OCI-LY7 (cell line): ENCODE measurements around the gene ARHGEF18. TPM values are rescaled to one million over a fixed set of nuclear protein-coding genes. Genes with fewer than 3 reads are reported as not detected.
"Not testable (repeated sequence)": the region's sequence is repeated elsewhere in the genome, so short reads cannot be mapped to it uniquely, and the experiment has no call there.

Experiments used
- BruUV-seq: library from RNA; stranded (reverse); fragments of 400-500 nt; replicated peaks from 2 replicates; lab custom pipeline; 2021; lab: Mats Ljungman, UMichigan
- CTCF ChIA-PET: fragments of 300-600 bp; sonication (Branson Sonifier 250); formaldehyde crosslinking; loops from one replicate; lab custom pipeline; 2022; ENCODE audit warnings: antibody characterized with exemption; ENCODE audit not compliant: unreplicated experiment; lab: Charles Lee
- POLR2A ChIA-PET: fragments of 300-600 bp; sonication (Branson Sonifier 250); formaldehyde crosslinking; loops from one replicate; lab custom pipeline; 2022; ENCODE audit warnings: antibody characterized with exemption; lab: Charles Lee
- DNase-seq: peaks from one replicate; pipeline ENCODE4 v3.0.0-alpha.2; 2015; ENCODE audit warnings: low spot score
- H2AFZ ChIP-seq: fragments of 200-600 bp; sonication (generic), shearing (Covaris generic); 2 replicates; pipeline ENCODE4 v1.6.1; 2014; ENCODE audit warnings: mild to moderate bottlenecking, antibody characterized with exemption, low read length, moderate library complexity
- H3K27ac ChIP-seq: fragments of 200-600 bp; sonication (generic); 2 replicates; pipeline ENCODE4 v1.5.1; 2014; ENCODE audit warnings: mixed run types, low read depth, mild to moderate bottlenecking, moderate library complexity, low read length, inconsistent platforms; ENCODE audit not compliant: poor library complexity, severe bottlenecking
- H3K36me3 ChIP-seq: fragments of 200-600 bp; sonication (generic); 2 replicates; pipeline ENCODE4 v1.6.1; 2014; ENCODE audit warnings: mild to moderate bottlenecking, antibody characterized with exemption, low read length, moderate library complexity, mixed read lengths; ENCODE audit not compliant: insufficient read depth
- H3K4me1 ChIP-seq: fragments of 200-600 bp; sonication (generic); 2 replicates; pipeline ENCODE4 v1.5.1; 2014; ENCODE audit warnings: mild to moderate bottlenecking, low read length; ENCODE audit not compliant: insufficient read depth, poor library complexity, severe bottlenecking
- H3K4me2 ChIP-seq: fragments of 200-600 bp; sonication (generic); 2 replicates; pipeline ENCODE4 v1.6.1; 2014; ENCODE audit warnings: mild to moderate bottlenecking, low read length
- H3K4me3 ChIP-seq: fragments of 200-600 bp; sonication (generic); 2 replicates; pipeline ENCODE4 v1.5.1; 2014; ENCODE audit warnings: mild to moderate bottlenecking, low read depth, low read length; ENCODE audit not compliant: poor library complexity, severe bottlenecking
- H3K79me2 ChIP-seq: fragments of 200-600 bp; sonication (generic); 2 replicates; pipeline ENCODE4 v1.6.1; 2016; ENCODE audit warnings: low read depth, mild to moderate bottlenecking, low read length, moderate library complexity, mixed read lengths; ENCODE audit not compliant: insufficient read depth
- H3K9me2 ChIP-seq: fragments of 200-600 bp; sonication (generic); 2 replicates; pipeline ENCODE4 v1.6.1; 2016; ENCODE audit warnings: mild to moderate bottlenecking, low read length, mixed read lengths; ENCODE audit not compliant: insufficient read depth
- H3K9me3 ChIP-seq: fragments of 200-600 bp; sonication (generic); 2 replicates; pipeline ENCODE4 v1.6.1; 2014; ENCODE audit warnings: mild to moderate bottlenecking, mixed run types, low read length, mixed read lengths
- H4K20me1 ChIP-seq: fragments of 200-600 bp; sonication (generic); 2 replicates; pipeline ENCODE4 v1.6.1; 2014; ENCODE audit warnings: mild to moderate bottlenecking, antibody characterized with exemption, low read length, moderate library complexity, mixed read lengths; ENCODE audit not compliant: insufficient read depth
- CTCF ChIP-seq: fragments of 200-600 bp; sonication (generic); conservative IDR thresholded peaks from 2 replicates; pipeline ENCODE4 v1.5.1; 2014; ENCODE audit warnings: mild to moderate bottlenecking, antibody characterized with exemption, low read length, moderate library complexity, mixed read lengths
- EZH2phosphoT487 ChIP-seq: fragments of 200-600 bp; sonication (generic); IDR thresholded peaks from 2 replicates; pipeline ENCODE4 v1.6.1; 2018; ENCODE audit warnings: low read depth, borderline replicate concordance, mild to moderate bottlenecking, mixed run types, antibody characterized with exemption, low read length, moderate library complexity, mixed read lengths
- intact Hi-C: fragments of 100-400 bp; cut with micrococcal nuclease; formaldehyde crosslinking; loops from one replicate; pipeline ENCODE4 v1.10.0; 2022; ENCODE audit not compliant: unreplicated experiment
- total RNA-seq, 2 experiments: library from RNA; depleted of rRNA in 1 of 2; stranded (reverse); fragments of >200 nt in 1 of 2; shearing (Covaris generic) in 1 of 2; gene quantifications; 2 replicates each; pipeline ENCODE4 v1.2.3, GENCODE V29; 2014 to 2022

ARHGEF18 gene
- total RNA-seq, 2 experiments from 2014 or later = 48.1 to 55.2 TPM

GRCh38 chr19:7366701-7367420 is 18.1 kb downstream of the ARHGEF18 start:
- ChIA-PET POLR2A (interaction anchor here (0.6 to 0.7 kb wide), 2 partner anchors 14 to 156 kb away, joined by 3 read pairs; no protein-coding TSS in a partner anchor), CTCF (interaction anchor here (0.5 to 1.0 kb wide), 2 partner anchors 16 to 554 kb away, joined by 3 to 10 read pairs; partner anchors contain the start of gene SNAPC2)
- H3K9me2 ChIP-seq = no peaks in the 10 kb centered on the region
- peaks cover 9% of the 10 kb centered on the region for H3K4me1 ChIP-seq
- TF ChIP-seq EZH2phosphoT487 = no peak
- TF ChIP-seq CTCF = peak; percentile 84
- H3K27ac ChIP-seq = peak overlapping the region; percentile 24
- H3K79me2 ChIP-seq = peaks cover 31% of the 10 kb centered on the region; the same call in 1 of the 2 replicates
- no peak overlapping the region for H2AFZ ChIP-seq
- H4K20me1 ChIP-seq = peaks cover 5% of the 10 kb centered on the region; the same call in 1 of the 2 replicates
- intact Hi-C loops = no loop called here
- peak; percentile 69 for DNase-seq
- BruUV-seq = TSS peak; percentile 25
- H3K4me2 ChIP-seq = no peak overlapping the region
- no peak overlapping the region for H3K4me3 ChIP-seq
- H3K36me3 ChIP-seq = peaks cover 90% of the 10 kb centered on the region
- H3K9me3 ChIP-seq = no peaks in the 10 kb centered on the region

GRCh38 chr19:7368456-7368855 is 19.7 kb downstream of the ARHGEF18 start:
- BruUV-seq = no TSS peak
- no peak overlapping the region for H3K27ac ChIP-seq
- TF ChIP-seq EZH2phosphoT487 = no peak
- TF ChIP-seq CTCF = no peak
- H3K36me3 ChIP-seq = peaks cover 91% of the 10 kb centered on the region
- H2AFZ ChIP-seq = no peak overlapping the region
- peaks cover 5% of the 10 kb centered on the region; the same call in 1 of the 2 replicates for H4K20me1 ChIP-seq
- H3K4me2 ChIP-seq = no peak overlapping the region
- H3K4me1 ChIP-seq = peaks cover 9% of the 10 kb centered on the region
- intact Hi-C loops = no loop called here
- H3K9me3 ChIP-seq = no peaks in the 10 kb centered on the region
- POLR2A ChIA-PET = no interaction called here
- H3K9me2 ChIP-seq = no peaks in the 10 kb centered on the region
- no peak overlapping the region for H3K4me3 ChIP-seq
- CTCF ChIA-PET = no interaction called here
- no peak for DNase-seq
- peaks cover 27% of the 10 kb centered on the region; the same call in 1 of the 2 replicates for H3K79me2 ChIP-seq

DNA sequence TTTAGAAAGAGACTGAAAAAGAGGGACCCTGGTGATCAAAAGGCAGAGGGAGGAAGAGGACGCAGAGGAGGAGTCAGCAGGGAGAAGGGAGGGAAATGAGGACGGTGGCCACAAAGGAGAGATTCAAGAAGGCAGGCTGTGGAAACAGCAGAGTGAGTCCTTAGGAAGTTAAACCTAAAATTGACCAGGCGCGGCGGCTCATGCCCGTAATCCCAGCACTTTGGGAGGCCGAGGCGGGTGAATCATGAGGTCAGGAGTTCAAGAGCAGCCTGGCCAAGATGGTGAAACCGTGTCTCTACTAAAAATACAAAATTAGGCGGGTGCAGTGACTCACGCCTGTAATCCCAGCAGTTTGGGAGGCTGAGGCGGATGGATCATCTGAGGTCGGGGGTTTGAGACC is 20.1 kb downstream of the ARHGEF18 start:
- H3K9me2 ChIP-seq, POLR2A ChIA-PET, H3K4me2 ChIP-seq, BruUV-seq, CTCF ChIA-PET, H4K20me1 ChIP-seq, H3K9me3 ChIP-seq, H3K27ac ChIP-seq, H2AFZ ChIP-seq, intact Hi-C loops, H3K4me1 ChIP-seq, DNase-seq, H3K4me3 ChIP-seq: not testable (repeated sequence)
- peaks cover 27% of the 10 kb centered on the region; the same call in 1 of the 2 replicates for H3K79me2 ChIP-seq
- H3K36me3 ChIP-seq = peaks cover 91% of the 10 kb centered on the region
